K562 (cell line): ENCODE results near the gene ZDHHC14. TPM values are rescaled to one million over a fixed set of nuclear protein-coding genes. Genes with fewer than 3 reads are reported as not detected.

Source experiments
- CGGBP1 ChIP-seq: fragments of 250-450 bp; sonication (Bioruptor Pico); IDR thresholded peaks from 2 replicates; pipeline ENCODE4 v1.9.0; 2021; ENCODE audit warnings: mild to moderate bottlenecking
- FOXJ2 ChIP-seq: fragments of 200-800 bp; sonication (Bioruptor generic); IDR thresholded peaks from 2 replicates; pipeline ENCODE4 v1.6.1; 2016; ENCODE audit warnings: missing genetic modification characterization, missing compliant biosample characterization
- GTF2E2 ChIP-seq: fragments of 200-800 bp; sonication (Bioruptor generic); IDR thresholded peaks from 2 replicates; pipeline ENCODE4 v1.6.1; 2016; ENCODE audit warnings: missing genetic modification characterization, missing compliant biosample characterization
- HDAC2 ChIP-seq: fragments of 450-650 bp; IDR thresholded peaks from 2 replicates; pipeline ENCODE4 v1.6.1; 2016; ENCODE audit warnings: mild to moderate bottlenecking
- HES1 ChIP-seq: fragments of 450-650 bp; IDR thresholded peaks from 2 replicates; pipeline ENCODE4 v1.6.1; 2016; ENCODE audit warnings: low read depth, mild to moderate bottlenecking, moderate library complexity
- HMG20B ChIP-seq: fragments of 250-450 bp; sonication (Bioruptor Pico); IDR thresholded peaks from 2 replicates; pipeline ENCODE4 v1.5.0; 2021; ENCODE audit warnings: mild to moderate bottlenecking
- KAT8 ChIP-seq: fragments of 450-650 bp; IDR thresholded peaks from 2 replicates; pipeline ENCODE4 v1.6.1; 2016; ENCODE audit warnings: low read depth, mild to moderate bottlenecking
- NCOA2 ChIP-seq, 2 experiments: fragments of 450-650 bp; IDR thresholded peaks; 2 replicates each; pipeline ENCODE4 v1.6.1; 2018; ENCODE audit warnings: mild to moderate bottlenecking in 2 of 2, moderate library complexity in 1 of 2; ENCODE audit not compliant: partially characterized antibody in 2 of 2
- RBM15 ChIP-seq: fragments of 200-400 bp; formaldehyde crosslinking; IDR thresholded peaks from 2 replicates; pipeline ENCODE4 v1.6.1; 2018; ENCODE audit warnings: mild to moderate bottlenecking, low read length, moderate library complexity; ENCODE audit not compliant: insufficient read depth
- RBM22 ChIP-seq: fragments of 200-400 bp; formaldehyde crosslinking; IDR thresholded peaks from 2 replicates; pipeline ENCODE4 v1.6.1; 2018; ENCODE audit warnings: low read length, low read depth; ENCODE audit not compliant: poor library complexity, severe bottlenecking
- SAFB2 ChIP-seq: fragments of 200-400 bp; formaldehyde crosslinking; IDR thresholded peaks from 2 replicates; pipeline ENCODE4 v1.6.1; 2018; ENCODE audit warnings: borderline replicate concordance, low read length, low read depth, moderate library complexity; ENCODE audit not compliant: severe bottlenecking
- STAT5B ChIP-seq: fragments of 250-450 bp; sonication (Bioruptor Pico); IDR thresholded peaks from 2 replicates; pipeline ENCODE4 v1.8.0; 2021; ENCODE audit warnings: mild to moderate bottlenecking, inconsistent platforms
- TAF1 ChIP-seq: IDR thresholded peaks from 2 replicates; pipeline ENCODE4 v1.6.1; 2011; ENCODE audit warnings: mild to moderate bottlenecking, low read length, moderate library complexity; ENCODE audit not compliant: insufficient read depth, control insufficient read depth, severe bottlenecking; ENCODE audit errors: extremely low read depth
- TAF9B ChIP-seq: fragments of 450-650 bp; IDR thresholded peaks from 2 replicates; pipeline ENCODE4 v1.6.1; 2018; ENCODE audit warnings: mild to moderate bottlenecking; ENCODE audit not compliant: partially characterized antibody
- TBL1XR1 ChIP-seq, 2 experiments: IDR thresholded peaks; 2 replicates each; pipeline ENCODE4 v1.6.1; 2012; ENCODE audit warnings: improper control_type of control experiment in 2 of 2, low read length in 2 of 2, mild to moderate bottlenecking in 1 of 2
- USF2 ChIP-seq: sonication (generic); formaldehyde crosslinking; IDR thresholded peaks from 2 replicates; pipeline ENCODE4 v1.5.0; 2020; ENCODE audit warnings: missing genetic modification reagents
- ZBED1 ChIP-seq: IDR thresholded peaks from 2 replicates; pipeline ENCODE4 v1.6.1; 2014
- ZBTB5 ChIP-seq: fragments of 450-650 bp; IDR thresholded peaks from 2 replicates; pipeline ENCODE4 v1.6.1; 2017; ENCODE audit warnings: antibody characterized with exemption
- ZBTB9 ChIP-seq: fragments of 450-650 bp; formaldehyde crosslinking; IDR thresholded peaks from 2 replicates; pipeline ENCODE4 v1.4.0; 2020; ENCODE audit warnings: mild to moderate bottlenecking, moderate library complexity
- ZNF316 ChIP-seq: fragments of 450-650 bp; IDR thresholded peaks from 2 replicates; pipeline ENCODE4 v1.6.1; 2016
- ZNF445 ChIP-seq: fragments of 250-450 bp; sonication (Bioruptor Pico); IDR thresholded peaks from 2 replicates; pipeline ENCODE4 v1.4.0; 2020; ENCODE audit warnings: low read depth, mild to moderate bottlenecking, moderate library complexity
- polyA plus RNA-seq, 8 experiments: library from polyadenylated mRNA; depleted of rRNA in 4 of 8; stranded (reverse) in 5 of 8; unstranded in 3 of 8; fragments of >200 nt; fragmentation: Nextera tagmentation in 2 of 8; fragmentation: Illumina TruSeq in 1 of 8; extraction: Ambion mirVana in 2 of 8; extraction: Trizol in 1 of 8; gene quantifications; 2 replicates each; pipeline versions ENCODE4 v1.2.1 to v1.2.3, GENCODE V29; 2011 to 2014; ENCODE audit warnings: inconsistent platforms in 1 of 8, missing spikeins in 1 of 8
- total RNA-seq, 7 experiments: library from RNA; depleted of rRNA in 6 of 7; stranded (reverse); fragments of >200 nt in 6 of 7; fragmentation: Illumina TruSeq in 2 of 7; extraction: Trizol in 2 of 7; gene quantifications; 2 replicates each; pipeline versions ENCODE4 v1.2.1 to v1.2.3, GENCODE V29; 2011 to 2021; ENCODE audit warnings: low replicate concordance in 1 of 7

ZDHHC14 gene
- total and polyA plus RNA-seq, 9 of the 15 experiments (the other 6 are each of a cell fraction or from before 2014, with no cell fraction given) = 0.92 to 23.1 (median 13.8) TPM

- TF ChIP-seq RBM15 (no peak), RBM22 (no peak), SAFB2 (no peak), ZBTB5 (no peak), CGGBP1 (CRISPR knock-in tag) (no peak), GTF2E2 (tag) (no peak), HES1 (no peak), KAT8 (no peak), ZBED1 (no peak), USF2 (CRISPR knock-in tag) (no peak), HDAC2 (no peak), NCOA2 (IDR thresholded peaks at IDR 0.05; ENCODE audit: partially characterized antibody in 2 of 2) (no peak), ZNF316 (no peak), HMG20B (no peak), TBL1XR1 (IDR thresholded peaks at IDR 0.05; ENCODE audit: low read length in 2 of 2) (no peak), ZNF445 (CRISPR knock-in tag) (no peak), TAF1 (no peak), TAF9B (no peak), FOXJ2 (tag) (no peak), STAT5B (CRISPR knock-in tag) (no peak), ZBTB9 (CRISPR knock-in tag) (no peak)
These were observed 254.6 kb downstream of the ZDHHC14 start (continued) for GRCh38 chr6:157635388-157636244.
